Measurements from ENCODE around the gene SEC24C.

SEC24C gene

GRCh38 chr10:73814276-73814895, 70.2 kb downstream of the SEC24C start:
- FAIRE-seq = no peak

DNA sequence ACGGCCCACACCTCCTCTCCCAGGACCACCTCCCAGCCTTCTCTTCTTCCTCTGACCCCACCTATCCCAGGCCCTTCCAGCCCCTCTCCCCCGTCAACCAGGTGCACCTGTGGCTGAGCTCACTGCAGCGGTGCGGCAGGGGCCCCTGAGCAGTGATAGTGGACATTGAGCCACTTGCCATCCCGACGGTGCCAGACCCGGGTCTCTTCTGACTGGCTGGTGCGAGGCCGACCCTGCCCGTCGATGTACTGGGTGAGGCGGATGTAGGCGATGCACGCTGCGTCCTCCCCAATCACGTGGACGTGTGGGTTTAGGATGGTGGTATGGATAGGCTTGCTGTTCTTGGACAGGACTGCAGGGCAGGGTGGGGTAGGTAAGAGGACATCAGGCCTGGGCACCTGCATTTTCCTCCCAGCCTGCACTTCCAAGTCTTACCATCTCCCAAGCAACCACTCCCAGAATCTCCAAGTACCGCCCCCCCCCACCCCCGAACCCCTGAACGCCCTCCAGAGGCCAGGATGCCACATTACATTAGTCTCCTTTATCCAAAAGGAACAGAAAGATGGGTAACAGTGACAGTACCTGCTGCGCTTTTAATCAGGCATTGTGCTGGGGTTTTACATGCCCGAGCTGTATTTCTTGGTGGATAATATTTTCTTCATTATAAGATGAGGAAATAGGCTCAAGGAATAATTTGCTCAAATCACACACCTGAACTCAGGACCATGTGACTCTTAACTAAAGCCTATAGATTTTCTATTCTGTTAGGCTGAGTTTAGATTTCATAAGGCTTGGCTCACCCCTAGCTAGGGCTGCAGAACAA, 70.9 kb downstream of the SEC24C start:
- FAIRE-seq = no peak

- no peak for FAIRE-seq
Measured at GRCh38 chr10:73815719-73816030, 71.5 kb downstream of the SEC24C start.

- FAIRE-seq = no peak
Measured at GRCh38 chr10:73816917-73817729, 73.0 kb downstream of the SEC24C start.

DNA sequence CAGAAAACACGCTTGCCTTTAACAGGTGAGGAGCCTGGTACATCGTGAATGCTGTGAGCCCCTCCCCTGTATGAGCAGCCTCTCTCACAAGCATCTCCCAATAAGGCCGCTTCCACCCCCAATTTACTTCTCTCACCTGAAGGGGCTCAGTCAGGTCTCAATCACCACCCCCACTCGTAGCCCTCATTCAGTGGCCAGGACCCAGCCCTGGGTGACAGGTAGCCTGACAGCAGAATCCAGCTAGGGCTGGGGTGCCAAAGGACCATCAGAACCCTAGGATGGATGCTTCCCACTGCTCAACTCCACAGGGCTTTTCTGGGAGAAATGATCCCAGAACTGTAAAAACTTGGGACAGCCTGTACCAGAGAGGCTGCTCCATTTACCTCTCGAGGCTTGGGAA, 73.7 kb downstream of the SEC24C start:
- no peak for FAIRE-seq

DNA sequence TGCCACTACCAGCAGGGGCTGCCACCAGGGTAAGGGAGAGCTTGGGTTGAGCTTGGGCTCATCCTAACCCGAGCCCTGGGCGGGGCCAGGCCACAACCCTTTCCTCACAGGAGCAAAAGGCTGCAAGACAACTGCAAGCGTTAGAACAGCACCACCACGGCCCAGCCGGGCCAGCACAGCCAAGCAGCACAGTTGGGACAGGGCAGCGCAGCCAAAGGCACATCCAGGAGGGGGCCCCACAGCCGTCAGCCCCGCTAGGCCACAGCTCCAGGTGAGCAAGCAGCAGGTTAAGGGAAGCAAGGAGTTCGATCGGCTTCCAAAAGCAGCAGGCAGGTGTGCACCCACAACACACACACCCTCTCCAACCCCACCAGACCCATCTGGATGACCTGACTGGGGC, 74.2 kb downstream of the SEC24C start:
- no peak for FAIRE-seq

DNA sequence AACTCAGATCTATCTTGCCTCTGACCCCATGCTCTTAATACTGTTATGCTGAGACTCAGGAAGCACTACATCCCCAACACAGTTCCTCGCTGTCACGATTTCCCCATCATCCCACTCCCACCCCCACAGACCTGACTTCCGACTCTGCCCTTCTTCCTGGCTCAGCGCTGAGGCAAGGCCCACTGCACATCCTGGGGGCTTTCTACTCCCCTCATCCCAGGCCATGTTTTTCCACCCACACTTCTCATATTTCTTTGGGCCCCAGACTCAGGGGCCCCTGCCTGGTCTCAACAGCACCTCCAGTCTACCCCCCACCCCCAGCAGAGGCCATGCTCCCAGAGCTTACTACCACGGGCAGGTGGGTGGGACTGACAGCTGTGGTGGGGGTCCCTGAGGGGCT, 74.9 kb downstream of the SEC24C start:
- no peak for FAIRE-seq

GRCh38 chr10:73819513-73820093, 75.4 kb downstream of the SEC24C start:
- FAIRE-seq = no peak

Data from colon (tissue), 2 donors.